ENCODE results near the gene LTA. TPM values are rescaled to one million over a fixed set of nuclear protein-coding genes. Genes with fewer than 3 reads are reported as not detected.

Gene LTA
- polyA plus RNA-seq, 10 donors: 0.12 to 0.91 (median 0.21) TPM; not detected in 4

GRCh38 chr6:31622684-31623091 is 50.6 kb downstream of the LTA start:
- DNase-seq: no peak

Other genes starting within 250 kb of the LTA start
- gene HLA-B, start 215.1 kb upstream of the LTA start, polyA plus RNA-seq (ENCODE audit: insufficient read length in 10 of 10): 100 to 1,000 TPM; 114 to 299 (median 141) TPM
- 10 to 100 TPM in 1 of 10 donors, 1 to 10 TPM in 9; 3.8 to 12.2 (median 7.2) TPM for gene MICA, start 168.7 kb upstream of the LTA start, polyA plus RNA-seq (ENCODE audit: insufficient read length in 10 of 10)
- 1 to 10 TPM in 5 of 10 donors, under 1 TPM in 5; 0.47 to 1.1 (median 0.99) TPM for gene MICB, start 74.1 kb upstream of the LTA start, polyA plus RNA-seq (ENCODE audit: insufficient read length in 10 of 10)
- gene MCCD1, start 43.3 kb upstream of the LTA start, polyA plus RNA-seq (ENCODE audit: insufficient read length in 10 of 10): not detected
- 100 to 1,000 TPM; 292 to 441 (median 367) TPM for gene DDX39B, start 30.3 kb upstream of the LTA start, polyA plus RNA-seq (ENCODE audit: insufficient read length in 10 of 10)
- gene ATP6V1G2, start 25.7 kb upstream of the LTA start, polyA plus RNA-seq (ENCODE audit: insufficient read length in 10 of 10): 1 to 10 TPM; 2.5 to 5.9 (median 3.9) TPM
- 10 to 100 TPM; 11.3 to 17.7 (median 14.4) TPM for gene NFKBIL1, start 24.7 kb upstream of the LTA start, polyA plus RNA-seq (ENCODE audit: insufficient read length in 10 of 10)
- 1 to 10 TPM in 1 of 10 donors, under 1 TPM in 8, not detected in 1; 0.17 to 3.5 (median 0.29) TPM for gene TNF, start 3.3 kb downstream of the LTA start, polyA plus RNA-seq (ENCODE audit: insufficient read length in 10 of 10)
- 10 to 100 TPM in 1 of 10 donors, 1 to 10 TPM in 6, under 1 TPM in 3; 0.67 to 32.2 (median 1.5) TPM for gene LTB, start 10.1 kb downstream of the LTA start, polyA plus RNA-seq (ENCODE audit: insufficient read length in 10 of 10)
- gene LST1, start 14.0 kb downstream of the LTA start, polyA plus RNA-seq (ENCODE audit: insufficient read length in 10 of 10): 10 to 100 TPM in 1 of 10 donors, 1 to 10 TPM in 9; 4.1 to 10.9 (median 6.4) TPM
- gene NCR3, start 20.7 kb downstream of the LTA start, polyA plus RNA-seq (ENCODE audit: insufficient read length in 10 of 10): under 1 TPM in 4 of 10 donors, not detected in 6; 0.20 to 0.59 (median 0.30) TPM
- 10 to 100 TPM; 15.1 to 35.2 (median 23.0) TPM for gene AIF1, start 42.9 kb downstream of the LTA start, polyA plus RNA-seq (ENCODE audit: insufficient read length in 10 of 10)
- gene PRRC2A, start 48.4 kb downstream of the LTA start, polyA plus RNA-seq (ENCODE audit: insufficient read length in 10 of 10): 100 to 1,000 TPM; 112 to 149 (median 132) TPM
- gene BAG6, start 80.4 kb downstream of the LTA start, polyA plus RNA-seq (ENCODE audit: insufficient read length in 10 of 10): 100 to 1,000 TPM; 177 to 216 (median 198) TPM
- gene APOM, start 83.6 kb downstream of the LTA start, polyA plus RNA-seq (ENCODE audit: insufficient read length in 10 of 10): 1 to 10 TPM; 2.6 to 5.7 (median 4.2) TPM
- 10 to 100 TPM; 11.4 to 16.0 (median 13.4) TPM for gene C6orf47, start 88.5 kb downstream of the LTA start, polyA plus RNA-seq (ENCODE audit: insufficient read length in 10 of 10)
- gene GPANK1, start 92.7 kb downstream of the LTA start, polyA plus RNA-seq (ENCODE audit: insufficient read length in 10 of 10): 10 to 100 TPM; 10.1 to 16.9 (median 12.2) TPM
- 100 to 1,000 TPM; 118 to 150 (median 138) TPM for gene CSNK2B, start 93.8 kb downstream of the LTA start, polyA plus RNA-seq (ENCODE audit: insufficient read length in 10 of 10)
- gene LY6G5B, start 97.7 kb downstream of the LTA start, polyA plus RNA-seq (ENCODE audit: insufficient read length in 10 of 10): 10 to 100 TPM in 6 of 10 donors, 1 to 10 TPM in 4; 5.6 to 24.0 (median 10.9) TPM
- gene LY6G5C, start 108.8 kb downstream of the LTA start, polyA plus RNA-seq (ENCODE audit: insufficient read length in 10 of 10): 1 to 10 TPM in 9 of 10 donors, under 1 TPM in 1; 0.68 to 5.1 (median 2.4) TPM
- 10 to 100 TPM; 36.3 to 50.0 (median 39.2) TPM for gene ABHD16A, start 131.0 kb downstream of the LTA start, polyA plus RNA-seq (ENCODE audit: insufficient read length in 10 of 10)
- under 1 TPM in 3 of 10 donors, not detected in 7; 0.17 to 0.38 (median 0.20) TPM for gene LY6G6F, start 134.6 kb downstream of the LTA start, polyA plus RNA-seq (ENCODE audit: insufficient read length in 10 of 10)
- 1 to 10 TPM in 1 of 10 donors, under 1 TPM in 5, not detected in 4; 0.42 to 1.1 (median 0.53) TPM for gene LY6G6D, start 143.1 kb downstream of the LTA start, polyA plus RNA-seq (ENCODE audit: insufficient read length in 10 of 10)
- gene LY6G6C, start 149.5 kb downstream of the LTA start, polyA plus RNA-seq (ENCODE audit: insufficient read length in 10 of 10): 1 to 10 TPM in 1 of 10 donors, under 1 TPM in 8, not detected in 1; 0.19 to 1.0 (median 0.38) TPM
- gene MPIG6B, start 151.1 kb downstream of the LTA start, polyA plus RNA-seq (ENCODE audit: insufficient read length in 10 of 10): 1 to 10 TPM in 3 of 10 donors, under 1 TPM in 7; 0.52 to 1.8 (median 0.82) TPM
- 100 to 1,000 TPM in 8 of 10 donors, 10 to 100 TPM in 2; 87.3 to 135 (median 109) TPM for gene DDAH2, start 157.0 kb downstream of the LTA start, polyA plus RNA-seq (ENCODE audit: insufficient read length in 10 of 10)
- gene CLIC1, start 164.2 kb downstream of the LTA start, polyA plus RNA-seq (ENCODE audit: insufficient read length in 10 of 10): 100 to 1,000 TPM; 114 to 181 (median 138) TPM
- gene MSH5, start 167.7 kb downstream of the LTA start, polyA plus RNA-seq (ENCODE audit: insufficient read length in 10 of 10): 10 to 100 TPM in 6 of 10 donors, 1 to 10 TPM in 4; 5.9 to 29.4 (median 13.5) TPM
- gene SAPCD1, start 190.4 kb downstream of the LTA start, polyA plus RNA-seq (ENCODE audit: insufficient read length in 10 of 10): 10 to 100 TPM in 1 of 10 donors, 1 to 10 TPM in 9; 2.1 to 10.9 (median 3.0) TPM
- 1 to 10 TPM in 9 of 10 donors, under 1 TPM in 1; 0.88 to 3.3 (median 2.3) TPM for gene VWA7, start 205.0 kb downstream of the LTA start, polyA plus RNA-seq (ENCODE audit: insufficient read length in 10 of 10)
- 10 to 100 TPM; 42.0 to 63.0 (median 46.2) TPM for gene VARS1, start 223.5 kb downstream of the LTA start, polyA plus RNA-seq (ENCODE audit: insufficient read length in 10 of 10)
- 10 to 100 TPM; 46.2 to 63.6 (median 58.9) TPM for gene LSM2, start 234.7 kb downstream of the LTA start, polyA plus RNA-seq (ENCODE audit: insufficient read length in 10 of 10)
- 1 to 10 TPM; 3.3 to 4.3 (median 3.9) TPM for gene HSPA1L, start 243.0 kb downstream of the LTA start, polyA plus RNA-seq (ENCODE audit: insufficient read length in 10 of 10)
- gene HSPA1A, start 243.3 kb downstream of the LTA start, polyA plus RNA-seq (ENCODE audit: insufficient read length in 10 of 10): 100 to 1,000 TPM in 1 of 10 donors, 10 to 100 TPM in 9; 47.4 to 176 (median 71.8) TPM